SK-N-SH (cell line): ENCODE measurements around the gene METTL1. TPM values are rescaled to one million over a fixed set of nuclear protein-coding genes. Genes with fewer than 3 reads are reported as not detected.

Experiments
- CTCF ChIA-PET: fragments of 300-600, 350-600 bp; formaldehyde crosslinking; extraction: SDS; loops from one replicate; lab custom pipeline; 2021; lab: Yijun Ruan, JAX
- POLR2A ChIA-PET: fragments of 350-600 bp; sonication (Branson Sonifier 250); formaldehyde crosslinking; extraction: SDS; loops from one replicate; lab custom pipeline; 2020; ENCODE audit warnings: antibody characterized with exemption, inconsistent platforms; lab: Yijun Ruan, JAX
- DNase-seq: peaks from one replicate; pipeline ENCODE4 v3.0.0; 2012
- H2AFZ ChIP-seq: fragments of 200-600 bp; sonication (generic); 2 replicates; pipeline ENCODE4 v1.8.1; 2016; ENCODE audit warnings: antibody characterized with exemption, mild to moderate bottlenecking, low read depth
- H3F3A ChIP-seq: fragments of 200-600 bp; sonication (generic); replicated peaks from 2 replicates; pipeline ENCODE3; 2016; ENCODE audit warnings: antibody characterized with exemption, mild to moderate bottlenecking; ENCODE audit not compliant: insufficient read depth
- H3K27ac ChIP-seq, 2 experiments: fragments of 200-500 bp in 1 of 2; fragments of 200-600 bp in 1 of 2; sonication (Bioruptor generic) in 1 of 2; sonication (generic), shearing (Covaris generic) in 1 of 2; 2 replicates each; pipeline versions ENCODE4 v1.5.1 to v1.6.1; 2014 to 2016; ENCODE audit warnings: low read depth in 2 of 2, inconsistent platforms in 1 of 2, low read length in 1 of 2, mild to moderate bottlenecking in 1 of 2, mixed read lengths in 1 of 2
- H3K27me3 ChIP-seq: fragments of 200-600 bp; sonication (generic), shearing (Covaris generic); 2 replicates; pipeline ENCODE4 v1.6.1; 2016; ENCODE audit warnings: mixed run types; ENCODE audit not compliant: insufficient read depth
- H3K36me3 ChIP-seq, 2 experiments: fragments of 200-500 bp in 1 of 2; fragments of 200-600 bp in 1 of 2; sonication (Bioruptor generic) in 1 of 2; sonication (generic) in 1 of 2; replicated peaks in 1 of 2; 2 replicates each; pipeline versions ENCODE3 to v1.5.1; 2014 to 2016; ENCODE audit warnings: low read length in 1 of 2, mild to moderate bottlenecking in 1 of 2; ENCODE audit not compliant: insufficient read depth in 2 of 2, control insufficient read depth in 1 of 2
- H3K4me1 ChIP-seq, 2 experiments: fragments of 200-500 bp in 1 of 2; fragments of 200-600 bp in 1 of 2; sonication (Bioruptor generic) in 1 of 2; sonication (generic), shearing (Covaris generic) in 1 of 2; 2 replicates each; pipeline versions ENCODE4 v1.5.1 to v1.6.1; 2014 to 2016; ENCODE audit warnings: low read depth in 1 of 2, low read length in 1 of 2, mixed run types in 1 of 2; ENCODE audit not compliant: insufficient read depth in 2 of 2, control insufficient read depth in 1 of 2
- H3K4me2 ChIP-seq: fragments of 200-600 bp; sonication (generic), shearing (Covaris generic); 2 replicates; pipeline ENCODE4 v1.6.1; 2017; ENCODE audit warnings: mixed run types
- H3K4me3 ChIP-seq, 2 experiments: fragments of 200-500 bp in 1 of 2; fragments of 200-600 bp in 1 of 2; sonication (Bioruptor generic) in 1 of 2; sonication (generic), shearing (Covaris generic) in 1 of 2; 2 replicates each; pipeline versions ENCODE4 v1.5.1 to v1.8.1; 2014 to 2016; ENCODE audit warnings: low read depth in 2 of 2, inconsistent platforms in 1 of 2, low read length in 1 of 2, mild to moderate bottlenecking in 1 of 2, mixed read lengths in 1 of 2, moderate library complexity in 1 of 2
- H3K79me2 ChIP-seq: fragments of 200-600 bp; sonication (generic); 2 replicates; pipeline ENCODE4 v1.8.1; 2017; ENCODE audit warnings: mild to moderate bottlenecking; ENCODE audit not compliant: insufficient read depth
- H3K9ac ChIP-seq: fragments of 200-600 bp; sonication (generic); 2 replicates; pipeline ENCODE4 v1.6.1; 2017; ENCODE audit warnings: mixed run types
- H3K9me2 ChIP-seq: fragments of 200-600 bp; sonication (generic); 2 replicates; pipeline ENCODE4 v1.6.1; 2017; ENCODE audit warnings: mixed run types
- H3K9me3 ChIP-seq: fragments of 200-600 bp; sonication (generic); 2 replicates; pipeline ENCODE4 v1.6.1; 2017; ENCODE audit warnings: mixed run types, mild to moderate bottlenecking, moderate library complexity
- H4K20me1 ChIP-seq: fragments of 200-600 bp; sonication (generic); 2 replicates; pipeline ENCODE4 v1.6.1; 2017; ENCODE audit warnings: mild to moderate bottlenecking, mixed run types; ENCODE audit not compliant: insufficient read depth
- CTCF ChIP-seq: fragments of 200-600 bp; sonication (generic); IDR thresholded peaks from 2 replicates; pipeline ENCODE4 v1.6.1; 2017; ENCODE audit warnings: antibody characterized with exemption, mild to moderate bottlenecking, moderate library complexity
- ELF1 ChIP-seq: IDR thresholded peaks from 2 replicates; pipeline ENCODE4 v1.4.0; 2012
- FOSL2 ChIP-seq: IDR thresholded peaks from 2 replicates; pipeline ENCODE4 v1.4.0; 2012; ENCODE audit warnings: low read depth, mild to moderate bottlenecking, moderate library complexity, borderline replicate concordance
- MXI1 ChIP-seq: IDR thresholded peaks from 2 replicates; pipeline ENCODE4 v1.6.1; 2012; ENCODE audit warnings: mild to moderate bottlenecking, low read depth, low read length, improper control_type of control experiment
- NFIC ChIP-seq: IDR thresholded peaks from 2 replicates; pipeline ENCODE4 v1.4.0; 2012; ENCODE audit warnings: borderline replicate concordance
- POLR2AphosphoS5 ChIP-seq: IDR thresholded peaks from 2 replicates; pipeline ENCODE4 v1.6.1; 2012; ENCODE audit warnings: low read depth, low read length
- RCOR1 ChIP-seq: fragments of 150-350 bp; IDR thresholded peaks from 2 replicates; pipeline ENCODE4 v1.6.1; 2017; ENCODE audit warnings: antibody characterized with exemption, low read length
- REST ChIP-seq: IDR thresholded peaks from 2 replicates; pipeline ENCODE4 v1.6.1; 2012; ENCODE audit warnings: mild to moderate bottlenecking, low read depth, low read length, moderate library complexity
- RXRA ChIP-seq: IDR thresholded peaks from 2 replicates; pipeline ENCODE4 v1.4.0; 2012; ENCODE audit warnings: low read depth, mild to moderate bottlenecking, borderline replicate concordance
- SIN3A ChIP-seq: IDR thresholded peaks from 2 replicates; pipeline ENCODE4 v1.6.1; 2012; ENCODE audit warnings: low read depth, mild to moderate bottlenecking, low read length, moderate library complexity, borderline replicate concordance
- SMC3 ChIP-seq: IDR thresholded peaks from 2 replicates; pipeline ENCODE4 v1.6.1; 2012; ENCODE audit warnings: low read depth, low read length, improper control_type of control experiment
- TAF1 ChIP-seq: IDR thresholded peaks from 2 replicates; pipeline ENCODE4 v1.6.1; 2012; ENCODE audit warnings: low read depth, mild to moderate bottlenecking, low read length, moderate library complexity, borderline replicate concordance
- TCF12 ChIP-seq: IDR thresholded peaks from 2 replicates; pipeline ENCODE4 v1.4.0; 2012
- TEAD4 ChIP-seq: IDR thresholded peaks from 2 replicates; pipeline ENCODE4 v1.4.0; 2012; ENCODE audit warnings: mild to moderate bottlenecking, borderline replicate concordance; ENCODE audit not compliant: insufficient read depth
- YY1 ChIP-seq: IDR thresholded peaks from 2 replicates; pipeline ENCODE4 v1.4.0; 2012; ENCODE audit warnings: low read depth, mild to moderate bottlenecking
- WGBS: methylation state at CpG from one replicate; pipeline ENCODE4 v1.1.6; 2017; ENCODE audit warnings: low lambda C conversion rate; 5-methylcytosine and 5-hydroxymethylcytosine counted together
- polyA plus RNA-seq, 3 experiments: library from polyadenylated mRNA; depleted of rRNA; stranded (reverse); fragments of >200 nt; gene quantifications; 2 replicates each; pipeline ENCODE4 v1.2.3, GENCODE V29; 2012
- TF ChIP-seq, protein P1 (sequence below): IDR thresholded peaks from 2 replicates; pipeline ENCODE4 v1.4.0; 2012; ENCODE audit warnings: low read depth
- TF ChIP-seq, protein P2 (sequence below): fragments of 150-350 bp; IDR thresholded peaks from 2 replicates; pipeline ENCODE4 v1.6.1; 2017; ENCODE audit warnings: antibody characterized with exemption, low read length, low read depth, borderline replicate concordance

The METTL1 gene
- polyA plus RNA-seq, 1 of the 3 experiments (the other 2 are of a cell fraction), result 28.0 TPM

DNA sequence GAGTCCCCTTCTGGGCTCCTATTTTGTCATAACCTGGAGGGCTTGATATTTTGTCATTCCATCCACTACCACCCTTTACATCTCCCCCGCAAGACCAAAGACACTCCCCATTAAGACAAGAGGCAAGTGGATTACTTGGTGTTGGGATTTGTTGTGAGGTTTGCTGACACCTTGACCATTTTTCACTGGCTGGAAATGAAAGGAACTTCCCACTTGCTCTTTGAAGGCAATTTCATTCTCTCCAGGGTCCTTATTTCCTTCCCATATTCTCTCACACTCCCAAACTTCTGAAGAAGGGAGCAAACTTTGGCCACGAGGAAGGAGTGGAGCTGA lies 48.3 kb downstream of the METTL1 start:
- H3F3A ChIP-seq, result peaks cover 18% of the 10 kb centered on the region
- H3K27me3 ChIP-seq, result no peaks in the 10 kb centered on the region
- H4K20me1 ChIP-seq, result no peaks in the 10 kb centered on the region
- no peak overlapping the region for H3K4me3 ChIP-seq
- H3K4me1 ChIP-seq, result peaks cover 0 to 8% of the 10 kb centered on the region in 2 experiments; a peak in 1 of 4 replicates
- H3K36me3 ChIP-seq, result peaks cover 3 to 31% of the 10 kb centered on the region in 2 experiments
- H3K9ac ChIP-seq, result no peak overlapping the region
- CTCF ChIA-PET, result interaction anchor here (0.6 to 9.4 kb wide), 7 partner anchors 12 to 140 kb away, joined by 3 to 133 read pairs (median 5); partner anchors contain the start of genes AGAP2 and B4GALNT1
- no peak for DNase-seq
- no peak overlapping the region for H3K27ac ChIP-seq
- no peaks in the 10 kb centered on the region for H3K9me2 ChIP-seq
- POLR2A ChIA-PET, result no interaction called here
- H2AFZ ChIP-seq, result no peak overlapping the region
- TF ChIP-seq RCOR1 (no peak), NFIC (no peak), YY1 (no peak), CTCF (no peak), TCF12 (no peak), ELF1 (no peak), MXI1 (no peak), TAF1 (no peak), SIN3A (no peak), TEAD4 (no peak), SMC3 (no peak), POLR2AphosphoS5 (no peak), FOSL2 (no peak), RXRA (no peak), REST (no peak)
- TF ChIP-seq, protein P1, sequence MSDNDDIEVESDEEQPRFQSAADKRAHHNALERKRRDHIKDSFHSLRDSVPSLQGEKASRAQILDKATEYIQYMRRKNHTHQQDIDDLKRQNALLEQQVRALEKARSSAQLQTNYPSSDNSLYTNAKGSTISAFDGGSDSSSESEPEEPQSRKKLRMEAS, result no peak
- TF ChIP-seq, protein P2, sequence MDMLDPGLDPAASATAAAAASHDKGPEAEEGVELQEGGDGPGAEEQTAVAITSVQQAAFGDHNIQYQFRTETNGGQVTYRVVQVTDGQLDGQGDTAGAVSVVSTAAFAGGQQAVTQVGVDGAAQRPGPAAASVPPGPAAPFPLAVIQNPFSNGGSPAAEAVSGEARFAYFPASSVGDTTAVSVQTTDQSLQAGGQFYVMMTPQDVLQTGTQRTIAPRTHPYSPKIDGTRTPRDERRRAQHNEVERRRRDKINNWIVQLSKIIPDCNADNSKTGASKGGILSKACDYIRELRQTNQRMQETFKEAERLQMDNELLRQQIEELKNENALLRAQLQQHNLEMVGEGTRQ, result no peak
- no peak overlapping the region for H3K4me2 ChIP-seq
- no peaks in the 10 kb centered on the region for H3K9me3 ChIP-seq
- no peaks in the 10 kb centered on the region for H3K79me2 ChIP-seq
- 83% methylated on average over 2 of the region's 2 CpGs for WGBS
